ENCODE data around the gene MUCL1.

- TF ChIP-seq, protein P1, sequence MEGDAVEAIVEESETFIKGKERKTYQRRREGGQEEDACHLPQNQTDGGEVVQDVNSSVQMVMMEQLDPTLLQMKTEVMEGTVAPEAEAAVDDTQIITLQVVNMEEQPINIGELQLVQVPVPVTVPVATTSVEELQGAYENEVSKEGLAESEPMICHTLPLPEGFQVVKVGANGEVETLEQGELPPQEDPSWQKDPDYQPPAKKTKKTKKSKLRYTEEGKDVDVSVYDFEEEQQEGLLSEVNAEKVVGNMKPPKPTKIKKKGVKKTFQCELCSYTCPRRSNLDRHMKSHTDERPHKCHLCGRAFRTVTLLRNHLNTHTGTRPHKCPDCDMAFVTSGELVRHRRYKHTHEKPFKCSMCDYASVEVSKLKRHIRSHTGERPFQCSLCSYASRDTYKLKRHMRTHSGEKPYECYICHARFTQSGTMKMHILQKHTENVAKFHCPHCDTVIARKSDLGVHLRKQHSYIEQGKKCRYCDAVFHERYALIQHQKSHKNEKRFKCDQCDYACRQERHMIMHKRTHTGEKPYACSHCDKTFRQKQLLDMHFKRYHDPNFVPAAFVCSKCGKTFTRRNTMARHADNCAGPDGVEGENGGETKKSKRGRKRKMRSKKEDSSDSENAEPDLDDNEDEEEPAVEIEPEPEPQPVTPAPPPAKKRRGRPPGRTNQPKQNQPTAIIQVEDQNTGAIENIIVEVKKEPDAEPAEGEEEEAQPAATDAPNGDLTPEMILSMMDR (IDR thresholded peaks at IDR 0.05 in 4 of 5, conservative IDR thresholded peaks at IDR 0.05 in 1 of 5) = no peak
- TF ChIP-seq POLR2A (IDR thresholded peaks at IDR 0.05) = no peak
Observed at GRCh38 chr12:54821676-54822075, 32.6 kb upstream of the MUCL1 start.

All from gastrocnemius medialis (tissue), 4 donors.